ENCODE results near the gene MAGI1.
"Not testable (repeated sequence)": the region's sequence is repeated elsewhere in the genome, so short reads cannot be mapped to it uniquely, and the experiment has no call there.

MAGI1 gene

GRCh38 chr3:65869798-65870197 lies 168.9 kb downstream of the MAGI1 start:
- no peak for DNase-seq

GRCh38 chr3:65867463-65868210 lies 171.1 kb downstream of the MAGI1 start:
- DNase-seq: no peak

DNA sequence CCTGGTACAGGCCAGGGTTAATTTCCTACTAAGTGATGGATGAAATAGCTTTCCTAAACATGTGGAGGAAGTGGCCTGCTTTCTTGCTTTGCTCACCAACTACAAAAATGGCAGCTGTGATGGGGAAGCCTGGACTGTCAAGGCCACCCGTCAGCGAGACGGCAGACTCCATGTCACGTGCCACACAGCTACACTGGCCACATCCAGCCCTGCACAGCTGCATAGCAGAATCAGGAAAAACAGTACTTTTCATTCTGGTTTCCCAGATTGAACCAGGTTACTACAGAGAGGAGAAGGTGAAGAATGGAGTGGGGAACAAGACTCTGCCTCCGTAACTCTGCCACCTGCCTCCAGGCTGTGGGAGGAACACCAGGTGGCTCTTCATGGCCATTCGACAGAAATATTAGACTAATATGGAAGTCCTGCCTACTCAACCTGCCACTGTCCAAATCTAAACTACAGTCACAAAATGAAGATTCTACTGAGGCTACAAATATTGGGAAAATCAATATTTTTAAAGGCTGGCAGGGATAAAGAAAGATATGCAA lies 174.3 kb downstream of the MAGI1 start:
- DNase-seq: no peak

DNA sequence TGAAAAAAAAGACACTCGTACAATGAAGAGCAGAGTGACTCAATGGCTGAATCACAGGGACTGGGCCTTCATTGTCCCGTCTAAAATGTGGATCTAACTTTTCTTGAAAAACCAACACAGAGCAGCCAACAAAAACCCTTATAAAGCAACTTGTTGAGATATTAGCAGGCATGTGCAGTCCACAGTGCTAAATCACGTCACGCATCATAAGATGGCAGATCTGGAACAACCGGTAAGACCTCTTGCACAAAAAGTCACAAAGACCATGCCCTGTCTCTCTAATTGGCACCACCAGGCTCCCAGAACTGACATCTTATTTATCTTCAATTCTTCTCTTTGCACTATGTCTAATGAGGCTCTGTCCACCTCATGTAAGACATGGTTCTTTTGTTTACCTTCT lies 177.0 kb downstream of the MAGI1 start:
- no peak for DNase-seq

DNA sequence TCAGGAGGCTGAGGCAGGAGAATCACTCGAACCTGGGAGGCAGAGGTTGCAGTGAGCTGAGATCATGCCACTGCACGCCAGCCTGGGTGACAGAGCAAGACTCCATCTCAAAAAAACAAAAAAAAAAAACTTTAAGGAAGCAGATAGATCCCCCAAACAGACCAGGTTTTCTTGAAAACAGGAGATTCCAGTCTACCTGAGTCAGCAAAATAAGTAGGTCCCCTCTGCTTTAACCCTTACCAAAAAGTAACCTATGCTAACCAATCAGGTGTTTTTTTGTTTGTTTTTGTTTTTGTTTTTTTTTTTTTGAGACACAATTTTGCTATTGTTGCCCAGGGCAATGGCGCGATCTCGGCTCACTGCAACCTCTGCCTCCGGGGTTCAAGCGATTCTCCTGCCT lies 179.1 kb downstream of the MAGI1 start:
- DNase-seq: not testable (repeated sequence)

GRCh38 chr3:65858749-65859148 lies 180.0 kb downstream of the MAGI1 start:
- no peak for DNase-seq

DNA sequence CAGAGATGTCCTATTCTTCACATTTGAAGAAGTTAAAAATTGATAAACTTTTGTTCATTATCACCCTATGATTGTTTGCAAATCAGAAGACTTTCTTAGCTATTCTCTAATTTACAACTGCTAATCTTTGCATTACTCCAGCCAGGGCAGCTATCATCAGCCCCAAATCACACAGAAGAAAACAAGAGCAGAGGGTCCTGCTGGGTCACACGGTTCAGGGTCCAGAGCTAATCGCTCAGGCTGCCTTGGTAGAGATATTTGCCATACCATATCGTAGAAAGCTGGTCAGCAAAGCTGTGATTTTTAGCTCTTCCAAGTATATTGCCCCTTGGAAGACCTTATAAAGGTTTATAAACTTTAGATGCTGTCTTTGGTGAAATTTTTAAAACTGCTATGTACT lies 181.4 kb downstream of the MAGI1 start:
- no peak for DNase-seq

GRCh38 chr3:65856907-65857306 lies 181.8 kb downstream of the MAGI1 start:
- no peak for DNase-seq

GRCh38 chr3:65855370-65856100 lies 183.2 kb downstream of the MAGI1 start:
- no peak for DNase-seq

- DNase-seq: no peak
Observed at GRCh38 chr3:65854606-65855304, 184.0 kb downstream of the MAGI1 start.

DNA sequence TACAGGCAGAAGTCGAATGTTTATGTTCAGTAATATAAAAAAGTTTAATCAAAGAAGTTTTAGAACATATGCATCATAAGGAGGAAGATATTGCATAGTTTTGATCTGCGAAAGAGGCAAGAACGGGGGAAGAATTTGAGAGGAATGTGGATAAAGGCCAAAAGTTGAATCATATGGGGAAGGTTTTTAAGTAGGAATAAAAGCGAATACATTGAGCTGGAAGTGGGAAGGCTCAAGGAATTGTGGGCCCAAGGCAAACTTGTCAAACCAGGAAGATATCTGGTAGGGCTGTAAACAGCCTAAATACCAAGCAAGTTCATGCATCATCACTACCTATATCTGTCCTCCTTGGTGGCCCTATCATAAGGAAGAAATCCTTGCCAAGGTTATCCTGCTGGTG lies 186.9 kb downstream of the MAGI1 start:
- DNase-seq: no peak

GRCh38 chr3:65850261-65850660 lies 188.5 kb downstream of the MAGI1 start:
- DNase-seq: no peak

DNA sequence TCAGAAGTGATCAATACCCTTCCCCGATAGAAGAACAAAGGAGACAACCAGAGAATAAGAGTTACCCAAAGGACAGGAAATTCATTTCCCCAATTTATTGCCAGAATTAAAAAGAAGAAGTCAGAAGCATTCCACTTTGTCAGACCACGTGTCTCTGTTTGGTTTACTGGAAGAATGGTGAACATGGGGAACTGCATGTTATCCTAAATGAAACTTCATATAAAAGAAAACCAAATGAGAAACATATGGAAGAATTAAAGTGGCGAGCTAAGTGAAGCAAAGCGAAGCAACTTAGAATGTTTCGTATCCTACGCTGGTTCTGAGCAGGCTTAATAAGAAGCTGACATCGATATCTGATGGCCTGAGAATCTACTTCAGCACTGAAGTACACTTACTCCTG lies 190.7 kb downstream of the MAGI1 start:
- no peak for DNase-seq

GRCh38 chr3:65846936-65847335 lies 191.8 kb downstream of the MAGI1 start:
- DNase-seq: no peak

- DNase-seq: no peak
Observed at GRCh38 chr3:65844370-65844769, 194.3 kb downstream of the MAGI1 start.

DNA sequence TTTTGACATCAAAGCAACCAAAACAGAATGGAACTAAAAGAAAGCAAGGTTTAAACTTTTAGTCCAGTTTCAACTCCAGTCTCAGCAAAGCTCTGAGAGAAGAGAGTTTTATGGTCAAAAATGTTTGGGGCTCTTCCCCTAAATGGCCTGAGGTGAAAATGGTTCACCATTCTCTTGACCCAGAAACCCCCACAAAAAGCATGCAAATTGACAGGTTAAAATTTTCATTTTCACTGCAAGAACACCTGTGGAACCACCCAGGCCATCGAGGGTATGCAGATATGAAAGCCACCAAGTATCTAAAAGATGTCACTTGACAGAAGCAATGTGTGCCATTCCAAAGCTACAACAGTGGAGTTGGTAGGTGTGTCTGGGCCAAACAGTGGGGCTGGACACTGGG lies 195.0 kb downstream of the MAGI1 start:
- DNase-seq: no peak

GRCh38 chr3:65837604-65838003 lies 201.1 kb downstream of the MAGI1 start:
- DNase-seq: no peak

GRCh38 chr3:65836047-65836446 lies 202.7 kb downstream of the MAGI1 start:
- DNase-seq: no peak

GRCh38 chr3:65833761-65834505 lies 204.8 kb downstream of the MAGI1 start:
- DNase-seq: no peak

DNA sequence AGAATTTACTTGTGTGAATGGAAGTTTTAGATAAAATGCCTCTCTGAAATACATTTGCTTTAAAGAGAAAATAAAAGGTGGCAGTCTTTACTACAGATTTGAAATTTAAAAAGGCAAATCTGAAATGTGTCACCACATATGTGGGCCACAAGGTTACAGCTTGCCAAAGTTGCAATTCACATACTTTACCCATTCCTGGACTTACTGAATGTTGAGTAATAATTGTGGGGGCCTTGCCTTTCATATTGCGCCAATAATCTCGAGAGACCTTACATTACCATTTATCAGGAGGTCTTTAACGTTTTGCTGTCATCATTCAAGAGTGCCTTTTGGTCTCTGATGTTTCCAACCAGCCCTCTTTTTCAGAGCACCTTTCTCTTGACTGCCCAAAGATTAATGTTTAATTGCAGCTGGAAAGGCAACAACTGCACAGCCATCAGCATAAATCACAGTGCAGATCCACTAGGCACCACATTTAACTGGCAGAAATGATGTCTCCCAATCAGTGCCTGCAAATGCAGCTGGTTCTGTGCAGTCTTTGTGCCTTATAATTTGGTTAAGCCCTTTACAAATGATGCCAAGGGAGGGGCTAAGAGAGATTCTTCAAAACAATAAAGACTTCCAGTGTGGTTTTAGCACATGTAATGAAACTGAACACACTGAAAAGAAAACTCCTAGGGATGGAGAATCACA lies 206.8 kb downstream of the MAGI1 start:
- no peak for DNase-seq

GRCh38 chr3:65830948-65831732 lies 207.6 kb downstream of the MAGI1 start:
- DNase-seq: no peak

Measured in DMS79 (cell line).